Measurements from ENCODE around the gene CDKAL1.

DNA sequence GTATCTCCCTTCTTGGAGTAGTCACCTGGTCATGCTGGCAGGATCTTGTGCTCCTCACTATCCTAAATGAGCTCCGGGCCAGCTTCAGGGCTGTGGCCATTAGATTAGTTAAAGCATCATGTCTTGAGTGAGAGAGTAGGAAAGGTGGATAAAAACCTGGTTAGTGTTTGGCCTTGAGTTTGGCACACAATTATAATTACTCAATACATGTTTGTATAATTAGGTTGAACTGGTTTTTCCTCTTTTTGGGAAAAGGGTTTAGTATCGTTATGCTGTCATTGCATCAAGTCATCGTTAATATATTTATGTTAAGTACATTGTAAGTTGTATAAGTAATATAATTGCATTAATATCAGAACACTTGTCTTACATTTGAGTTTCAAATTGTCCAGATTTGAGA lies 126.3 kb downstream of the CDKAL1 start:
- TF ChIP-seq POLR2A (IDR thresholded peaks at IDR 0.05) (no peak), EP300 (IDR thresholded peaks at IDR 0.05) (no peak), POLR2AphosphoS5 (IDR thresholded peaks at IDR 0.05) (no peak)
- TF ChIP-seq, protein P1, sequence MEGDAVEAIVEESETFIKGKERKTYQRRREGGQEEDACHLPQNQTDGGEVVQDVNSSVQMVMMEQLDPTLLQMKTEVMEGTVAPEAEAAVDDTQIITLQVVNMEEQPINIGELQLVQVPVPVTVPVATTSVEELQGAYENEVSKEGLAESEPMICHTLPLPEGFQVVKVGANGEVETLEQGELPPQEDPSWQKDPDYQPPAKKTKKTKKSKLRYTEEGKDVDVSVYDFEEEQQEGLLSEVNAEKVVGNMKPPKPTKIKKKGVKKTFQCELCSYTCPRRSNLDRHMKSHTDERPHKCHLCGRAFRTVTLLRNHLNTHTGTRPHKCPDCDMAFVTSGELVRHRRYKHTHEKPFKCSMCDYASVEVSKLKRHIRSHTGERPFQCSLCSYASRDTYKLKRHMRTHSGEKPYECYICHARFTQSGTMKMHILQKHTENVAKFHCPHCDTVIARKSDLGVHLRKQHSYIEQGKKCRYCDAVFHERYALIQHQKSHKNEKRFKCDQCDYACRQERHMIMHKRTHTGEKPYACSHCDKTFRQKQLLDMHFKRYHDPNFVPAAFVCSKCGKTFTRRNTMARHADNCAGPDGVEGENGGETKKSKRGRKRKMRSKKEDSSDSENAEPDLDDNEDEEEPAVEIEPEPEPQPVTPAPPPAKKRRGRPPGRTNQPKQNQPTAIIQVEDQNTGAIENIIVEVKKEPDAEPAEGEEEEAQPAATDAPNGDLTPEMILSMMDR (IDR thresholded peaks at IDR 0.05): no peak
